WTC11 (cell line): ENCODE measurements around the gene SLC6A16. TPM values are rescaled to one million over a fixed set of nuclear protein-coding genes. Genes with fewer than 3 reads are reported as not detected.

Experiments used
- ATAC-seq: fragments of 200-7000 bp; cut with Tn5 transposase; 2 replicates; pipeline ENCODE4 v1.10.0; 2021; ENCODE audit warnings: mild to moderate bottlenecking, moderate library complexity
- CTCF ChIA-PET: fragments of 300-600 bp; sonication (Branson Sonifier 250); formaldehyde crosslinking; loops from one replicate; lab custom pipeline; 2021; ENCODE audit warnings: antibody characterized with exemption; lab: Charles Lee
- POLR2A ChIA-PET: fragments of 350-600 bp; sonication (Branson Sonifier 250); formaldehyde crosslinking; loops from one replicate; lab custom pipeline; 2021; ENCODE audit warnings: antibody characterized with exemption; lab: Charles Lee
- DNase-seq: peaks from one replicate; pipeline ENCODE4 v3.0.0; 2021; ENCODE audit warnings: low spot score
- H3K27ac Mint-ChIP-seq: 2 replicates; pipeline ENCODE4 v1.8.0; 2021; ENCODE audit warnings: mixed read lengths
- H3K27me3 Mint-ChIP-seq: 2 replicates; pipeline ENCODE4 v1.8.0; 2021; ENCODE audit warnings: low read depth, mild to moderate bottlenecking, moderate library complexity, mixed read lengths
- H3K36me3 Mint-ChIP-seq: 2 replicates; pipeline ENCODE4 v1.8.0; 2021; ENCODE audit warnings: mixed read lengths
- H3K4me1 Mint-ChIP-seq: 2 replicates; pipeline ENCODE4 v1.8.0; 2022; ENCODE audit warnings: mixed read lengths
- H3K4me3 Mint-ChIP-seq: 2 replicates; pipeline ENCODE4 v1.8.0; 2021; ENCODE audit warnings: mild to moderate bottlenecking, moderate library complexity, mixed read lengths
- H3K9me3 Mint-ChIP-seq: 2 replicates; pipeline ENCODE4 v1.8.0; 2021; ENCODE audit warnings: mixed read lengths
- CBFB ChIP-seq: sonication (generic); formaldehyde crosslinking; IDR thresholded peaks from 2 replicates; pipeline ENCODE4 v1.8.1; 2022; ENCODE audit warnings: mild to moderate bottlenecking, low read depth, missing genetic modification reagents
- CREM ChIP-seq: sonication (generic); formaldehyde crosslinking; IDR thresholded peaks from 2 replicates; pipeline ENCODE4 v1.8.1; 2022; ENCODE audit warnings: mild to moderate bottlenecking, missing genetic modification reagents, moderate library complexity
- FOXJ3 ChIP-seq: sonication (generic); formaldehyde crosslinking; IDR thresholded peaks from 2 replicates; pipeline ENCODE4 v1.9.0; 2021; ENCODE audit warnings: missing genetic modification reagents, mild to moderate bottlenecking, borderline replicate concordance
- FOXK1 ChIP-seq: sonication (generic); formaldehyde crosslinking; IDR thresholded peaks from 2 replicates; pipeline ENCODE4 v1.8.0; 2022; ENCODE audit warnings: mild to moderate bottlenecking, moderate library complexity, missing genetic modification reagents
- JUN ChIP-seq: sonication (generic); formaldehyde crosslinking; IDR thresholded peaks from 2 replicates; pipeline ENCODE4 v1.8.0; 2023; ENCODE audit warnings: mild to moderate bottlenecking, missing genetic modification reagents
- NFYB ChIP-seq: sonication (generic); formaldehyde crosslinking; conservative IDR thresholded peaks from 2 replicates; pipeline ENCODE4 v1.8.0; 2022; ENCODE audit warnings: low read depth, missing genetic modification reagents
- SP1 ChIP-seq: sonication (generic); formaldehyde crosslinking; conservative IDR thresholded peaks from 2 replicates; pipeline ENCODE4 v1.8.1; 2022; ENCODE audit warnings: missing genetic modification reagents
- TEAD1 ChIP-seq: sonication (generic); formaldehyde crosslinking; IDR thresholded peaks from 2 replicates; pipeline ENCODE4 v1.8.0; 2022; ENCODE audit warnings: mild to moderate bottlenecking, missing genetic modification reagents
- ZNF317 ChIP-seq: sonication (generic); formaldehyde crosslinking; IDR thresholded peaks from 2 replicates; pipeline ENCODE4 v1.8.1; 2023; ENCODE audit warnings: low read depth, mild to moderate bottlenecking, moderate library complexity, missing genetic modification reagents, borderline replicate concordance
- ZNF671 ChIP-seq: fragments of 250-450 bp; sonication (Bioruptor Pico); IDR thresholded peaks from 2 replicates; pipeline ENCODE4 v1.8.0; 2021; ENCODE audit warnings: mild to moderate bottlenecking
- total RNA-seq: library from RNA; stranded (reverse); gene quantifications from 3 replicates; pipeline ENCODE4 v1.2.3, GENCODE V29; 2021
- TF ChIP-seq, protein P1 (sequence below): sonication (generic); formaldehyde crosslinking; IDR thresholded peaks from 2 replicates; pipeline ENCODE4 v1.8.0; 2023; ENCODE audit warnings: missing genetic modification reagents, mild to moderate bottlenecking, borderline replicate concordance
- TF ChIP-seq, protein P2 (sequence below): sonication (generic); formaldehyde crosslinking; IDR thresholded peaks from 2 replicates; pipeline ENCODE4 v1.8.0; 2022; ENCODE audit warnings: missing genetic modification reagents
- TF ChIP-seq, protein P3 (sequence below): sonication (generic); formaldehyde crosslinking; IDR thresholded peaks from 2 replicates; pipeline ENCODE4 v1.8.0; 2022; ENCODE audit warnings: mild to moderate bottlenecking, missing genetic modification reagents
- TF ChIP-seq, protein P4 (sequence below): sonication (generic); formaldehyde crosslinking; IDR thresholded peaks from 2 replicates; pipeline ENCODE4 v1.8.0; 2023; ENCODE audit warnings: mild to moderate bottlenecking, missing genetic modification reagents
- TF ChIP-seq, protein P5 (sequence below): sonication (generic); formaldehyde crosslinking; conservative IDR thresholded peaks from 2 replicates; pipeline ENCODE4 v1.8.1; 2023; ENCODE audit warnings: mild to moderate bottlenecking, low read depth, missing genetic modification reagents, moderate library complexity
- TF ChIP-seq, protein P6 (sequence below): sonication (generic); formaldehyde crosslinking; IDR thresholded peaks from 2 replicates; pipeline ENCODE4 v1.8.1; 2023; ENCODE audit warnings: mild to moderate bottlenecking, missing genetic modification reagents, moderate library complexity
- TF ChIP-seq, protein P7 (sequence below): sonication (generic); formaldehyde crosslinking; IDR thresholded peaks from 2 replicates; pipeline ENCODE4 v1.8.0; 2022; ENCODE audit warnings: mild to moderate bottlenecking, missing genetic modification reagents
- TF ChIP-seq, protein P8 (sequence below): fragments of 250-450 bp; sonication (Bioruptor Pico); IDR thresholded peaks from 2 replicates; pipeline ENCODE4 v1.9.0; 2021; ENCODE audit warnings: mild to moderate bottlenecking

The SLC6A16 gene
- total RNA-seq, 1 experiment from 2014 or later: 1.5 TPM

DNA sequence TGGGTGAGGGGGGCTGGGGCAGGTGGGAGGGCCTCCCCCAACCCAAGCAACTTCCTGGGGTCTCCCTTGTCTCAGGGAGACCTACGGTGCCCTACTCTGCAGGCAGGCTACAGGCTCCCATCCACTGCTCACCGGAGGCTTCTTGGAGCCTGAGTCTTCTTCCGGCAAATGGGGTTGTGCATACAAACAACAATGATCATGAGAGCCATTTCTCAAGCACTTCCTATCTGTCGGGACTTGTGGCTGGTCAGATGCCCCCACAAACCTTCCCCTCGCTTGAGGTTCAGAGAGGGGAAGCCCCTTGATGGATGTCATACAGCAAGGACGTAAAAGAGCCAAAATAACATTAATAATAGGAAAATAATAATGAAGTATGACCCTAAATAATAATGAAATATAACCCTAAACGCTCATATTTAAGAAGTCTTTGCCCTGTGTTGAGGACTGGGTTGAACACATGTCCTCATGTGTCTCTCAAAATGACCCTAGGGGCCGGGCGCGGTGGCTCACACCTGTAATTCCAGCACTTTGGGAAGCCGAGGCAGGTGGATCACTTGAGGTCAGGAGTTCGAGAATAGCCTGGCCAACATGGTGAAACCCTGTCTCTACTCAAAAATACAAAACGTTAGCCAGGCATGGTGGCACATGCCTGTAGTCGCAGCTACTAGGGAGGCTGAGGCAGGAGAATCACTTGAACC lies 10.9 kb upstream of the SLC6A16 start (continued):
- TF ChIP-seq CREM (CRISPR knock-in tag): no peak
- no peak for TF ChIP-seq JUN
- no peak for TF ChIP-seq CBFB
- TF ChIP-seq, protein P1, sequence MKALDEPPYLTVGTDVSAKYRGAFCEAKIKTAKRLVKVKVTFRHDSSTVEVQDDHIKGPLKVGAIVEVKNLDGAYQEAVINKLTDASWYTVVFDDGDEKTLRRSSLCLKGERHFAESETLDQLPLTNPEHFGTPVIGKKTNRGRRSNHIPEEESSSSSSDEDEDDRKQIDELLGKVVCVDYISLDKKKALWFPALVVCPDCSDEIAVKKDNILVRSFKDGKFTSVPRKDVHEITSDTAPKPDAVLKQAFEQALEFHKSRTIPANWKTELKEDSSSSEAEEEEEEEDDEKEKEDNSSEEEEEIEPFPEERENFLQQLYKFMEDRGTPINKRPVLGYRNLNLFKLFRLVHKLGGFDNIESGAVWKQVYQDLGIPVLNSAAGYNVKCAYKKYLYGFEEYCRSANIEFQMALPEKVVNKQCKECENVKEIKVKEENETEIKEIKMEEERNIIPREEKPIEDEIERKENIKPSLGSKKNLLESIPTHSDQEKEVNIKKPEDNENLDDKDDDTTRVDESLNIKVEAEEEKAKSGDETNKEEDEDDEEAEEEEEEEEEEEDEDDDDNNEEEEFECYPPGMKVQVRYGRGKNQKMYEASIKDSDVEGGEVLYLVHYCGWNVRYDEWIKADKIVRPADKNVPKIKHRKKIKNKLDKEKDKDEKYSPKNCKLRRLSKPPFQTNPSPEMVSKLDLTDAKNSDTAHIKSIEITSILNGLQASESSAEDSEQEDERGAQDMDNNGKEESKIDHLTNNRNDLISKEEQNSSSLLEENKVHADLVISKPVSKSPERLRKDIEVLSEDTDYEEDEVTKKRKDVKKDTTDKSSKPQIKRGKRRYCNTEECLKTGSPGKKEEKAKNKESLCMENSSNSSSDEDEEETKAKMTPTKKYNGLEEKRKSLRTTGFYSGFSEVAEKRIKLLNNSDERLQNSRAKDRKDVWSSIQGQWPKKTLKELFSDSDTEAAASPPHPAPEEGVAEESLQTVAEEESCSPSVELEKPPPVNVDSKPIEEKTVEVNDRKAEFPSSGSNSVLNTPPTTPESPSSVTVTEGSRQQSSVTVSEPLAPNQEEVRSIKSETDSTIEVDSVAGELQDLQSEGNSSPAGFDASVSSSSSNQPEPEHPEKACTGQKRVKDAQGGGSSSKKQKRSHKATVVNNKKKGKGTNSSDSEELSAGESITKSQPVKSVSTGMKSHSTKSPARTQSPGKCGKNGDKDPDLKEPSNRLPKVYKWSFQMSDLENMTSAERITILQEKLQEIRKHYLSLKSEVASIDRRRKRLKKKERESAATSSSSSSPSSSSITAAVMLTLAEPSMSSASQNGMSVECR (CRISPR knock-in tag): no peak
- TF ChIP-seq, protein P2, sequence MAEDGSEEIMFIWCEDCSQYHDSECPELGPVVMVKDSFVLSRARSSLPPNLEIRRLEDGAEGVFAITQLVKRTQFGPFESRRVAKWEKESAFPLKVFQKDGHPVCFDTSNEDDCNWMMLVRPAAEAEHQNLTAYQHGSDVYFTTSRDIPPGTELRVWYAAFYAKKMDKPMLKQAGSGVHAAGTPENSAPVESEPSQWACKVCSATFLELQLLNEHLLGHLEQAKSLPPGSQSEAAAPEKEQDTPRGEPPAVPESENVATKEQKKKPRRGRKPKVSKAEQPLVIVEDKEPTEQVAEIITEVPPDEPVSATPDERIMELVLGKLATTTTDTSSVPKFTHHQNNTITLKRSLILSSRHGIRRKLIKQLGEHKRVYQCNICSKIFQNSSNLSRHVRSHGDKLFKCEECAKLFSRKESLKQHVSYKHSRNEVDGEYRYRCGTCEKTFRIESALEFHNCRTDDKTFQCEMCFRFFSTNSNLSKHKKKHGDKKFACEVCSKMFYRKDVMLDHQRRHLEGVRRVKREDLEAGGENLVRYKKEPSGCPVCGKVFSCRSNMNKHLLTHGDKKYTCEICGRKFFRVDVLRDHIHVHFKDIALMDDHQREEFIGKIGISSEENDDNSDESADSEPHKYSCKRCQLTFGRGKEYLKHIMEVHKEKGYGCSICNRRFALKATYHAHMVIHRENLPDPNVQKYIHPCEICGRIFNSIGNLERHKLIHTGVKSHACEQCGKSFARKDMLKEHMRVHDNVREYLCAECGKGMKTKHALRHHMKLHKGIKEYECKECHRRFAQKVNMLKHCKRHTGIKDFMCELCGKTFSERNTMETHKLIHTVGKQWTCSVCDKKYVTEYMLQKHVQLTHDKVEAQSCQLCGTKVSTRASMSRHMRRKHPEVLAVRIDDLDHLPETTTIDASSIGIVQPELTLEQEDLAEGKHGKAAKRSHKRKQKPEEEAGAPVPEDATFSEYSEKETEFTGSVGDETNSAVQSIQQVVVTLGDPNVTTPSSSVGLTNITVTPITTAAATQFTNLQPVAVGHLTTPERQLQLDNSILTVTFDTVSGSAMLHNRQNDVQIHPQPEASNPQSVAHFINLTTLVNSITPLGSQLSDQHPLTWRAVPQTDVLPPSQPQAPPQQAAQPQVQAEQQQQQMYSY (CRISPR knock-in tag): no peak
- TF ChIP-seq, protein P3, sequence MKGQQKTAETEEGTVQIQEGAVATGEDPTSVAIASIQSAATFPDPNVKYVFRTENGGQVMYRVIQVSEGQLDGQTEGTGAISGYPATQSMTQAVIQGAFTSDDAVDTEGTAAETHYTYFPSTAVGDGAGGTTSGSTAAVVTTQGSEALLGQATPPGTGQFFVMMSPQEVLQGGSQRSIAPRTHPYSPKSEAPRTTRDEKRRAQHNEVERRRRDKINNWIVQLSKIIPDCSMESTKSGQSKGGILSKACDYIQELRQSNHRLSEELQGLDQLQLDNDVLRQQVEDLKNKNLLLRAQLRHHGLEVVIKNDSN (CRISPR knock-in tag): no peak
- TF ChIP-seq FOXJ3 (CRISPR knock-in tag): no peak
- no peak for TF ChIP-seq ZNF671 (CRISPR knock-in tag)
- no peak for TF ChIP-seq NFYB (CRISPR knock-in tag)
- TF ChIP-seq ZNF317 (CRISPR knock-in tag): no peak

DNA sequence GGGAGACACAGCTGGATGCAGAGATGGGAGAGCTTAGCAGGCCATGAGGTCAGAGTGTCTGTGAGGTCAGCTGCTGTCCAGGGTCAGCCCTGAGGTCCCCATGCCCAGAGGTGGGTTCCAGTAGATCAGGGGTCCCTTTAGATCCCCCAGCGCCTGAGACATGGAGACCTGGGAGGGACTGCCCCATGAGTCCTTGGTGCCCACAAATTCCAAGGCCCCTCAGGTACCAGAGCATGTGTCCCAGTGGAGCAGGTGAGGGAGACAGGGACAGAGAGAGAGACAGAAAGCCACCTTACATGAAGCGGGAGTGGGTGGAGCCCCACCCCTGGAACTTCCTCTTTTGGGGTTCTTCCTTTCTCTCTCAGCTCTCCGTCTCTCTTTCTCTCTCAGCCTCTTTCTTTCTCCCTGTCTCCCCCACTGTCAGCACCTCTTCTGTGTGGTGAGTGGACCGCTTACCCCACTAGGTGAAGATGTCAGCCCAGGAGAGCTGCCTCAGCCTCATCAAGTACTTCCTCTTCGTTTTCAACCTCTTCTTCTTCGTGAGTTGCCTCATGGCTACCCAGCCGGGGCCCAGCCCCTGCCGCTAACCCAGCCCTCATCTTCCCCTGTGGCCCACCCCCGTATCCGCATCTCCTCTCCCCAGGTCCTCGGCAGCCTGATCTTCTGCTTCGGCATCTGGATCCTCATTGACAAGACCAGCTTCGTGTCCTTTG lies 10.2 kb upstream of the SLC6A16 start, which contains the start of gene CD37:
Gene CD37 (plus strand): TSS at position 336 of the 713 bp plus-strand sequence. CDS start 135 bp downstream, at position 471.
- peaks cover 52% of the 10 kb centered on the region for H3K27me3 Mint-ChIP-seq
- ChIA-PET CTCF (interaction anchor here (1.0 to 1.3 kb wide), 2 partner anchors 34 to 110 kb away, joined by 3 read pairs; no protein-coding TSS in a partner anchor), POLR2A (no interaction called here)
- peaks cover 3% of the 10 kb centered on the region for H3K36me3 Mint-ChIP-seq
- DNase-seq: no peak
- ATAC-seq: no peak
- H3K27ac Mint-ChIP-seq: no peak within 1 kb of the TSS
- peaks cover 28% of the 10 kb centered on the region for H3K4me1 Mint-ChIP-seq
- H3K4me3 Mint-ChIP-seq: no peak within 1 kb of the TSS
- no peaks in the 10 kb centered on the region for H3K9me3 Mint-ChIP-seq
- TF ChIP-seq, protein P4, sequence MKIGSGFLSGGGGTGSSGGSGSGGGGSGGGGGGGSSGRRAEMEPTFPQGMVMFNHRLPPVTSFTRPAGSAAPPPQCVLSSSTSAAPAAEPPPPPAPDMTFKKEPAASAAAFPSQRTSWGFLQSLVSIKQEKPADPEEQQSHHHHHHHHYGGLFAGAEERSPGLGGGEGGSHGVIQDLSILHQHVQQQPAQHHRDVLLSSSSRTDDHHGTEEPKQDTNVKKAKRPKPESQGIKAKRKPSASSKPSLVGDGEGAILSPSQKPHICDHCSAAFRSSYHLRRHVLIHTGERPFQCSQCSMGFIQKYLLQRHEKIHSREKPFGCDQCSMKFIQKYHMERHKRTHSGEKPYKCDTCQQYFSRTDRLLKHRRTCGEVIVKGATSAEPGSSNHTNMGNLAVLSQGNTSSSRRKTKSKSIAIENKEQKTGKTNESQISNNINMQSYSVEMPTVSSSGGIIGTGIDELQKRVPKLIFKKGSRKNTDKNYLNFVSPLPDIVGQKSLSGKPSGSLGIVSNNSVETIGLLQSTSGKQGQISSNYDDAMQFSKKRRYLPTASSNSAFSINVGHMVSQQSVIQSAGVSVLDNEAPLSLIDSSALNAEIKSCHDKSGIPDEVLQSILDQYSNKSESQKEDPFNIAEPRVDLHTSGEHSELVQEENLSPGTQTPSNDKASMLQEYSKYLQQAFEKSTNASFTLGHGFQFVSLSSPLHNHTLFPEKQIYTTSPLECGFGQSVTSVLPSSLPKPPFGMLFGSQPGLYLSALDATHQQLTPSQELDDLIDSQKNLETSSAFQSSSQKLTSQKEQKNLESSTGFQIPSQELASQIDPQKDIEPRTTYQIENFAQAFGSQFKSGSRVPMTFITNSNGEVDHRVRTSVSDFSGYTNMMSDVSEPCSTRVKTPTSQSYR (CRISPR knock-in tag): no peak
- TF ChIP-seq, protein P5, sequence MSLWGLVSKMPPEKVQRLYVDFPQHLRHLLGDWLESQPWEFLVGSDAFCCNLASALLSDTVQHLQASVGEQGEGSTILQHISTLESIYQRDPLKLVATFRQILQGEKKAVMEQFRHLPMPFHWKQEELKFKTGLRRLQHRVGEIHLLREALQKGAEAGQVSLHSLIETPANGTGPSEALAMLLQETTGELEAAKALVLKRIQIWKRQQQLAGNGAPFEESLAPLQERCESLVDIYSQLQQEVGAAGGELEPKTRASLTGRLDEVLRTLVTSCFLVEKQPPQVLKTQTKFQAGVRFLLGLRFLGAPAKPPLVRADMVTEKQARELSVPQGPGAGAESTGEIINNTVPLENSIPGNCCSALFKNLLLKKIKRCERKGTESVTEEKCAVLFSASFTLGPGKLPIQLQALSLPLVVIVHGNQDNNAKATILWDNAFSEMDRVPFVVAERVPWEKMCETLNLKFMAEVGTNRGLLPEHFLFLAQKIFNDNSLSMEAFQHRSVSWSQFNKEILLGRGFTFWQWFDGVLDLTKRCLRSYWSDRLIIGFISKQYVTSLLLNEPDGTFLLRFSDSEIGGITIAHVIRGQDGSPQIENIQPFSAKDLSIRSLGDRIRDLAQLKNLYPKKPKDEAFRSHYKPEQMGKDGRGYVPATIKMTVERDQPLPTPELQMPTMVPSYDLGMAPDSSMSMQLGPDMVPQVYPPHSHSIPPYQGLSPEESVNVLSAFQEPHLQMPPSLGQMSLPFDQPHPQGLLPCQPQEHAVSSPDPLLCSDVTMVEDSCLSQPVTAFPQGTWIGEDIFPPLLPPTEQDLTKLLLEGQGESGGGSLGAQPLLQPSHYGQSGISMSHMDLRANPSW (CRISPR knock-in tag): no peak
- TF ChIP-seq TEAD1 (CRISPR knock-in tag) (no peak), FOXK1 (CRISPR knock-in tag) (no peak), CBFB (no peak), NFYB (CRISPR knock-in tag) (no peak), SP1 (CRISPR knock-in tag) (no peak)
- TF ChIP-seq, protein P6, sequence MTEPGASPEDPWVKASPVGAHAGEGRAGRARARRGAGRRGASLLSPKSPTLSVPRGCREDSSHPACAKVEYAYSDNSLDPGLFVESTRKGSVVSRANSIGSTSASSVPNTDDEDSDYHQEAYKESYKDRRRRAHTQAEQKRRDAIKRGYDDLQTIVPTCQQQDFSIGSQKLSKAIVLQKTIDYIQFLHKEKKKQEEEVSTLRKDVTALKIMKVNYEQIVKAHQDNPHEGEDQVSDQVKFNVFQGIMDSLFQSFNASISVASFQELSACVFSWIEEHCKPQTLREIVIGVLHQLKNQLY (CRISPR knock-in tag): no peak
- TF ChIP-seq, protein P7, sequence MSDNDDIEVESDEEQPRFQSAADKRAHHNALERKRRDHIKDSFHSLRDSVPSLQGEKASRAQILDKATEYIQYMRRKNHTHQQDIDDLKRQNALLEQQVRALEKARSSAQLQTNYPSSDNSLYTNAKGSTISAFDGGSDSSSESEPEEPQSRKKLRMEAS: no peak
- TF ChIP-seq, protein P8, sequence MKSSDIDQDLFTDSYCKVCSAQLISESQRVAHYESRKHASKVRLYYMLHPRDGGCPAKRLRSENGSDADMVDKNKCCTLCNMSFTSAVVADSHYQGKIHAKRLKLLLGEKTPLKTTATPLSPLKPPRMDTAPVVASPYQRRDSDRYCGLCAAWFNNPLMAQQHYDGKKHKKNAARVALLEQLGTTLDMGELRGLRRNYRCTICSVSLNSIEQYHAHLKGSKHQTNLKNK: no peak
